Karpas-422 (cell line): ENCODE measurements around the gene PALLD. TPM values are rescaled to one million over a fixed set of nuclear protein-coding genes. Genes with fewer than 3 reads are reported as not detected.
"Not testable (repeated sequence)": the region's sequence is repeated elsewhere in the genome, so short reads cannot be mapped to it uniquely, and the experiment has no call there.

Experiments used
- DNase-seq: peaks from one replicate; pipeline ENCODE4 v3.0.0-alpha.2; 2015
- H2AFZ ChIP-seq: fragments of 200-600 bp; sonication (generic); 2 replicates; pipeline ENCODE4 v1.6.1; 2014; ENCODE audit warnings: antibody characterized with exemption, low read length, mixed read lengths
- H3K27ac ChIP-seq: fragments of 200-600 bp; sonication (generic); 2 replicates; pipeline ENCODE4 v1.5.1; 2014; ENCODE audit warnings: mild to moderate bottlenecking, low read length, moderate library complexity
- H3K27me3 ChIP-seq: fragments of 200-600 bp; sonication (generic); 2 replicates; pipeline ENCODE4 v1.6.1; 2014; ENCODE audit warnings: low read length, mixed read lengths
- H3K36me3 ChIP-seq: fragments of 200-600 bp; sonication (generic); 2 replicates; pipeline ENCODE4 v1.6.1; 2014; ENCODE audit warnings: low read length, mixed read lengths; ENCODE audit not compliant: insufficient read depth
- H3K4me1 ChIP-seq: fragments of 200-600 bp; sonication (generic); 2 replicates; pipeline ENCODE4 v1.6.1; 2014; ENCODE audit warnings: mild to moderate bottlenecking, low read length, mixed read lengths
- H3K4me2 ChIP-seq: fragments of 200-600 bp; sonication (generic); 2 replicates; pipeline ENCODE4 v1.6.1; 2014; ENCODE audit warnings: low read length, low read depth, mild to moderate bottlenecking; ENCODE audit not compliant: poor library complexity, severe bottlenecking
- H3K4me3 ChIP-seq: fragments of 200-600 bp; sonication (generic); 2 replicates; pipeline ENCODE4 v1.5.1; 2014; ENCODE audit warnings: mild to moderate bottlenecking, antibody characterized with exemption, low read length, mixed read lengths
- H3K79me2 ChIP-seq: fragments of 200-600 bp; sonication (generic); 2 replicates; pipeline ENCODE4 v1.6.1; 2014; ENCODE audit warnings: mild to moderate bottlenecking, low read length, mixed read lengths
- H3K9ac ChIP-seq: fragments of 200-600 bp; sonication (generic); 2 replicates; pipeline ENCODE4 v1.6.0; 2014; ENCODE audit warnings: low read length
- H3K9me2 ChIP-seq: fragments of 200-600 bp; sonication (generic), shearing (Covaris generic); replicated peaks from 2 replicates; pipeline ENCODE4 v1.6.0; 2014; ENCODE audit warnings: mild to moderate bottlenecking, low read length, moderate library complexity; ENCODE audit not compliant: insufficient read depth
- H3K9me3 ChIP-seq: fragments of 300-700, 200-600 bp; sonication (generic); 2 replicates; pipeline ENCODE4 v1.6.1; 2014; ENCODE audit warnings: low read length, mixed read lengths
- H4K20me1 ChIP-seq: fragments of 200-600 bp; sonication (generic); 2 replicates; pipeline ENCODE4 v1.6.1; 2014; ENCODE audit warnings: mild to moderate bottlenecking, antibody characterized with exemption, low read length, low read depth; ENCODE audit not compliant: insufficient read depth
- total RNA-seq: library from RNA; depleted of rRNA; stranded (reverse); fragments of >200 nt; shearing (Covaris generic); gene quantifications from 2 replicates; pipeline ENCODE4 v1.2.3, GENCODE V29; 2014; ENCODE audit warnings: low replicate concordance

The PALLD gene
- total RNA-seq, 1 experiment from 2014 or later = 0.71 TPM

DNA sequence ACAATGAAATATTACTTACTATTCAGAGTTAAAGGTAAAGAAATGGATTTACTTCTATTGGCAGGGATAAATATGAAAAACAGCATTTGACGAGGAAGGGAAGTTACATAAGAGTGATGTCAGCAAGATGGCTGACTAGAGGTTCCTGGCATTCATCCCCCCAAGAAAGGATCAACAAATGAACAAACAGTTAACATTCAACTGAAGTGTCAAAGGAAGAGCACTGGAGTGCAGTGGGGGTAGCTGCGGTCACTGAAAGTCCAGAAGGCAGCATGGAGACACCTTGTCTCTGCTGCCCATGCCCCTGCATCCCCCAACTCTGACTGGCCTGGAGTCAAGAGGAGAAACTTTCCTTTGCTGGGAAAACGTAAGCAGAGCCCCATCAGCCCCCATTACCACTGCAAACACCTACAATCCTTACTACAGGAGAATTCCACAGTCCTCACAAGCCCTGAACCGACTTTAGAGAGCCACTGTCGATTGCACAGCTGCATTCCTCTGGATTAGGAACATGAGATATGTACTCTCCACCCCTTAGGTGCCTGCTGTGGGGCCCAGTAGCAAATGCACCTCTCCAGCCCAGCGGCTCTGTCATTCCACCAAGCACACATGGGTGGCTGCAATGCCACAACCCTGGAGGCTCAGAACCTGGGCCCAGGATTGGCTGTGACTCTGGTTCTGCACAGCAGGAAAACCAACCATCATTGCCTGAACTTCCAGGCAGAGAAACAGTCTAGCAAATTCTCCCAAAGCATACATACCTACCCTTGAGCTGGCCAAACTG lies 433.8 kb downstream of the PALLD start:
- no peaks in the 10 kb centered on the region for H3K79me2 ChIP-seq
- no peaks in the 10 kb centered on the region for H3K36me3 ChIP-seq
- no peak for DNase-seq
- H3K9me2 ChIP-seq = no peaks in the 10 kb centered on the region
- H3K4me2 ChIP-seq = no peak overlapping the region
- H3K27me3 ChIP-seq = no peaks in the 10 kb centered on the region
- H2AFZ ChIP-seq = no peak overlapping the region
- no peak overlapping the region for H3K27ac ChIP-seq
- no peaks in the 10 kb centered on the region for H4K20me1 ChIP-seq
- no peaks in the 10 kb centered on the region for H3K9me3 ChIP-seq
- H3K4me1 ChIP-seq = no peaks in the 10 kb centered on the region
- H3K4me3 ChIP-seq = no peak overlapping the region
- H3K9ac ChIP-seq = no peak overlapping the region

DNA sequence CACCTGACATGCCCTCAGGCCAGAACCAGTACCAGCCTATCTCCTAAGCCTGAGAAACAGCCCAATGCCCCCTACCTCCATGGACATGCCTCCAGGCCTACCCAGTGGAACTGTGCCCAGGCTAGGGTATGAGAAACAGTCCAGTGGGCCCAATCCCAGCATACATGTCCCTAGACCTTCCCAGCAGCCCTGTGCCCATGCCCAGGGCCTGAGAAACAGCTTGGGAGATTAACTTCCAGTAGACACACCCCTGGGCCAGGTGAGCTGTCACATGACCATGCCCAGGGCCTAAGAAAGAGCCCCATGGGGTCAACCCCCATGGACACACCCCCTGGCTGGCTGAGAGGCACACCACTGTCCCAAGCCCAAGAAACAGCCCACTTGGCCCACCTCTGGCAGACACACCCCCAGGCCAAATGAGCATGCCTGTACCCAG lies 434.4 kb downstream of the PALLD start:
- Histone ChIP-seq H3K36me3 (no peaks in the 10 kb centered on the region), H3K79me2 (no peaks in the 10 kb centered on the region), H4K20me1 (no peaks in the 10 kb centered on the region), H3K9ac (no peak overlapping the region), H3K9me2 (no peaks in the 10 kb centered on the region), H3K27me3 (no peaks in the 10 kb centered on the region), H3K4me1 (no peaks in the 10 kb centered on the region), H3K4me2 (no peak overlapping the region), H2AFZ (no peak overlapping the region), H3K27ac (no peak overlapping the region), H3K4me3 (no peak overlapping the region), H3K9me3 (no peaks in the 10 kb centered on the region)
- DNase-seq = no peak

DNA sequence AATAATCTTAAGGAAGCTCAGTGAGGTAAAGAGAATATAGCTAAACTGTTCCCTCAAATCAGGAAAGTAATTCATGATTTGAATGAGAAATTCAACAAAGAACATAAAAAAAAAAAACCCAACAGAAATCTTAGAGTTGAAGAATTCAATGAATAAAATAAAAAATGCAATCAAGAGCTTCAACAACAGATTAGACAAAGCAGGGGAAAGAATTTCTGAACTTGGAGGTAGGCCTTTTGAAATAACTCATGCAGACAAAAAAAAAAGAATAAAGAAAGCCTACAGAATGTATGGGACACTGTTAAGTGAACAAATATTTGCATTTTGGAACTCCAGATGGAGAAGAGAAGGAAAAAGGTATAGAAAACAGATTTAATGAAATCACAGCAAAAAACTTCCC lies 435.3 kb downstream of the PALLD start:
- no peak overlapping the region for H3K27ac ChIP-seq
- no peak for DNase-seq
- H3K9ac ChIP-seq = no peak overlapping the region
- no peaks in the 10 kb centered on the region for H3K36me3 ChIP-seq
- H3K9me3 ChIP-seq = no peaks in the 10 kb centered on the region
- H3K27me3 ChIP-seq = no peaks in the 10 kb centered on the region
- no peaks in the 10 kb centered on the region for H3K9me2 ChIP-seq
- no peaks in the 10 kb centered on the region for H4K20me1 ChIP-seq
- no peak overlapping the region for H3K4me3 ChIP-seq
- no peaks in the 10 kb centered on the region for H3K4me1 ChIP-seq
- no peak overlapping the region for H2AFZ ChIP-seq
- no peak overlapping the region for H3K4me2 ChIP-seq
- no peaks in the 10 kb centered on the region for H3K79me2 ChIP-seq

DNA sequence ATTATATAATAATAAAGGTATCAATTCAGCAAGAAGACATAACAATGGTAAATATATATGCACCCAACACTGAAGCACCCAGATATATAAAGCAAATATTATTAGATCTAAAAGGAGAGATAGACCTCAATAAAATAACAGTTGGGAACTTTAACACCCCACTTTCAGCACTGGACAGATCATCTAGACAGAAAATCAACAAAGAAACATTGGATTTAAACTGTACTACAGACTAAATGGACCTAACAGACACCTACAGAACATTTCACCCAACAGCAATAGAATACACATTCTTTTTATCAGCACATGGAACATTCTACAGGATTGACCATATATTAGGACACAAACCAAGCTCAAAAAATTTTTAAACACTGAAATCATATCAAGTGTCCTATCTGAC lies 436.6 kb downstream of the PALLD start:
- Histone ChIP-seq H2AFZ (no peak overlapping the region), H3K4me3 (no peak overlapping the region), H4K20me1 (no peaks in the 10 kb centered on the region), H3K27ac (no peak overlapping the region), H3K79me2 (no peaks in the 10 kb centered on the region), H3K9ac (no peak overlapping the region), H3K4me1 (no peaks in the 10 kb centered on the region), H3K36me3 (no peaks in the 10 kb centered on the region), H3K27me3 (no peaks in the 10 kb centered on the region), H3K9me2 (no peaks in the 10 kb centered on the region), H3K4me2 (no peak overlapping the region), H3K9me3 (no peaks in the 10 kb centered on the region)
- DNase-seq = no peak

DNA sequence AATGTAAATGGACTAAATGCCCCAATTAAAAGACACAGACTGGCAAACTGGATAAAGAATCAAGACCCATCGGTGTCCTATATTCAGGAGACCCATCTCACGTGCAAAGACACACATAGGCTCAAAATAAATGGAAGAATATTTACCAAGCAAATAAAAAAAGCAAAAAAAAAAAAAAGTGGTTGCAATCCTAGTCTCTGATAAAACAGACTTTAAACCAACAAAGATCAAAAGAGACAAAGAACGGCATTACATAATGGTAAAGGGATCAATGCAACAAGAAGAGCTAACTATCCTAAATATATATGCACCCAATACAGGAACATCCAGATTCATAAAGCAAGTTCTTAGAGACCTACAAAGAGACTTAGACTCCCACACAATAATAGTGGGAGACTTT lies 440.6 kb downstream of the PALLD start:
- H4K20me1 ChIP-seq, H2AFZ ChIP-seq, H3K4me2 ChIP-seq, DNase-seq, H3K9me2 ChIP-seq, H3K27me3 ChIP-seq, H3K79me2 ChIP-seq, H3K27ac ChIP-seq, H3K9me3 ChIP-seq, H3K9ac ChIP-seq, H3K36me3 ChIP-seq, H3K4me1 ChIP-seq, H3K4me3 ChIP-seq: not testable (repeated sequence)

DNA sequence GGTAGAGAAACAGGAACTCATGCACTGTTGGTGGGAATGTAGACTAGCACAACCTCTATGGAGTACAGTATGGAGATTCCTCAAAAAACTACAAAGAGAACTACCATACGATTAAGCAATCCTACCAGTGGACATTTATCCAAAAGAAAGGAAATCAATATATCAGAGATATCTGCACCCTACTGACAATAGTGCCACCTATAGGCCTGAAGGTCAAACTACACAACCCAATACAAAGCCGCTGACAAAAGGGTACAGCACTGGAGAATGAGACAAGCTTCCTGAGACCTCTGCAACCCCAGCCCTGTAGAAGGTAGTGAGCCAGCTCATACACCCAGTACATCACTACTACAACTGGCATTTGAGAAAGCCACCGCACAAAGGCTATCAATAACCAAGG lies 446.1 kb downstream of the PALLD start:
- DNase-seq = no peak
- Histone ChIP-seq H3K4me2 (no peak overlapping the region), H2AFZ (no peak overlapping the region), H3K9me3 (no peaks in the 10 kb centered on the region), H3K9me2 (no peaks in the 10 kb centered on the region), H3K9ac (no peak overlapping the region), H3K27ac (no peak overlapping the region), H4K20me1 (no peaks in the 10 kb centered on the region), H3K4me3 (no peak overlapping the region), H3K4me1 (no peaks in the 10 kb centered on the region), H3K79me2 (no peaks in the 10 kb centered on the region), H3K27me3 (no peaks in the 10 kb centered on the region), H3K36me3 (no peaks in the 10 kb centered on the region)

DNA sequence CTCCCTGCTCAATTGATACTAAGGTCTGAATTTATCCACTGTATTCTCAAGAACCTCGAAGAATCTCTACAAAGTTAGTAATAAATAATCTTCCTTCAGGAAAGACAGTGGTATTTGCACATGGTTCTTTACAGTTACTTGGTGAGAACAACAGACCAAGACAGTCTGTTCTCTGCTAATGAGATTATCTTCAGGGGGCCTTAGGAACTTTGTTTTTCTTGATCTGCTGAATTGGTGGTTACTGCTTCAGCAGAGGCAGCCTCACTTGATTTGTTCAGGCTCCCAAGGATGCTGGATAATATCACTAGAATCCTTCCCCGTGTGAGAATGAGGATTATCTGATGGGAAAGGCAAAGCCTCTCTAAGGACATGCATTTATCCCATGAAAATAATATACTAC lies 448.4 kb downstream of the PALLD start:
- no peaks in the 10 kb centered on the region for H3K27me3 ChIP-seq
- no peaks in the 10 kb centered on the region for H3K4me1 ChIP-seq
- no peaks in the 10 kb centered on the region for H3K79me2 ChIP-seq
- H2AFZ ChIP-seq = no peak overlapping the region
- H3K4me3 ChIP-seq = no peak overlapping the region
- H3K4me2 ChIP-seq = no peak overlapping the region
- no peaks in the 10 kb centered on the region for H3K9me3 ChIP-seq
- DNase-seq = no peak
- H3K9me2 ChIP-seq = no peaks in the 10 kb centered on the region
- H3K36me3 ChIP-seq = no peaks in the 10 kb centered on the region
- H3K9ac ChIP-seq = no peak overlapping the region
- no peak overlapping the region for H3K27ac ChIP-seq
- H4K20me1 ChIP-seq = no peaks in the 10 kb centered on the region

DNA sequence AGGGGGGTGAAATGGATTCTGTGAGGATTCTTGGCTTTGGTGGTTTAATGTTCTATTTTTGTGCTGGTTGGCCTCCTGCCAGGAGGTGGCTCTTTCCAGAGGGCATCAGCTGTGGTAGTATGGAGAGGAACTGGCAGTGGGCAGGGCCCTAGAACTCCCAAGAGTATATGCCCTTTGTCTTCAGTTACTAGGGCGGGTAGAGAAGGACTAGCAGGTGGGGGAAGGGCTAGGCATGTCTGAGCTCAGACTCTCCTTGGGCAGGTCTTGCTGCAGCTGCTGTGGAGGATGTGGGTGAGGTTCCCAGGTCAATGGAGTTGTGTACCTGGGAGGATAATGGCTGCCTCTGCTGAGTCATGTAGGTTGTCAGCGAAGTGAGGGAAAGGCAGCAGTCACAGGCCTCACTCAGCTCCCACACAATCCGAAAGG lies 456.0 kb downstream of the PALLD start:
- not testable (repeated sequence) for H3K36me3 ChIP-seq, H3K4me3 ChIP-seq, H3K27me3 ChIP-seq, H3K27ac ChIP-seq, H4K20me1 ChIP-seq, H3K9me2 ChIP-seq, H2AFZ ChIP-seq, H3K9ac ChIP-seq, DNase-seq, H3K4me1 ChIP-seq, H3K4me2 ChIP-seq, H3K9me3 ChIP-seq, H3K79me2 ChIP-seq
